Endothelial cell of umbilical vein (primary cell): ENCODE results near the gene CHL1. TPM values are rescaled to one million over a fixed set of nuclear protein-coding genes. Genes with fewer than 3 reads are reported as not detected.

Source experiments
- BruUV-seq: library from RNA; stranded (reverse); fragments of 400-500 nt; replicated peaks from 2 replicates; lab custom pipeline; 2021; lab: Mats Ljungman, UMichigan
- CTCF ChIA-PET: fragments of 300-600, 350-600 bp; sonication (Branson Sonifier 250); formaldehyde crosslinking; loops from one replicate; lab custom pipeline; 2021; ENCODE audit warnings: antibody characterized with exemption, inconsistent platforms; lab: Charles Lee
- POLR2A ChIA-PET: fragments of 300-600, 350-600 bp; sonication (Branson Sonifier 250); formaldehyde crosslinking; loops from one replicate; lab custom pipeline; 2021; ENCODE audit warnings: antibody characterized with exemption, inconsistent platforms; lab: Charles Lee
- DNase-seq: peaks from one replicate; pipeline ENCODE4 v3.0.0-alpha.2; 2011; ENCODE audit warnings: low read depth, low spot score
- FAIRE-seq: peaks from 2 replicates; lab custom pipeline; 2011; peaks lifted over from hg19 to GRCh38; lab: Jason Lieb, UNC
- H2AFZ ChIP-seq: 2 replicates; pipeline ENCODE4 v1.6.0; 2012; ENCODE audit warnings: low read depth, low read length, control low read depth, inconsistent platforms
- H3K27ac ChIP-seq: 2 replicates; pipeline ENCODE4 v1.5.1; 2011; ENCODE audit warnings: low read depth, mild to moderate bottlenecking, control low read depth, low read length, moderate library complexity; ENCODE audit not compliant: insufficient read depth
- H3K27me3 ChIP-seq, 2 experiments: 2 replicates each; pipeline versions ENCODE4 v1.6.0 to v1.6.1; 2011; ENCODE audit warnings: low read length in 2 of 2, mixed read lengths in 1 of 2; ENCODE audit not compliant: control insufficient read depth in 2 of 2, insufficient read depth in 2 of 2
- H3K36me3 ChIP-seq, 2 experiments: 2 replicates in 1 of 2; 3 replicates in 1 of 2; pipeline ENCODE4 v1.5.1; 2011; ENCODE audit warnings: low read length in 2 of 2, mild to moderate bottlenecking in 1 of 2, moderate library complexity in 1 of 2; ENCODE audit not compliant: control insufficient read depth in 2 of 2, insufficient read depth in 2 of 2; ENCODE audit errors: extremely low read depth in 1 of 2
- H3K4me1 ChIP-seq: 3 replicates; pipeline ENCODE4 v1.5.1; 2011; ENCODE audit warnings: mild to moderate bottlenecking, low read length; ENCODE audit not compliant: control insufficient read depth, insufficient read depth; ENCODE audit errors: extremely low read depth
- H3K4me2 ChIP-seq: 2 replicates; pipeline ENCODE4 v1.6.1; 2011; ENCODE audit warnings: low read length, control low read depth, mixed read lengths; ENCODE audit not compliant: insufficient read depth
- H3K4me3 ChIP-seq, 3 experiments: fragments of 200-600 bp in 1 of 3; sonication (generic), shearing (Covaris generic) in 1 of 3; replicated peaks in 1 of 3; 2 replicates each; pipeline ENCODE4 v1.5.1; 2011 to 2016; ENCODE audit warnings: control low read depth in 3 of 3, low read length in 3 of 3, mild to moderate bottlenecking in 2 of 3, inconsistent platforms in 1 of 3, low read depth in 1 of 3, moderate library complexity in 1 of 3; ENCODE audit not compliant: insufficient read depth in 1 of 3
- H3K79me2 ChIP-seq: 2 replicates; pipeline ENCODE4 v1.6.0; 2012; ENCODE audit warnings: low read length, inconsistent platforms; ENCODE audit not compliant: control insufficient read depth, insufficient read depth
- H3K9ac ChIP-seq: replicated peaks from 2 replicates; pipeline ENCODE3; 2011; ENCODE audit warnings: low read length, control low read depth; ENCODE audit not compliant: insufficient read depth; ENCODE audit errors: extremely low read depth
- H3K9me1 ChIP-seq: replicated peaks from 3 replicates; pipeline ENCODE4 v1.6.0; 2011; ENCODE audit warnings: mild to moderate bottlenecking, low read length; ENCODE audit not compliant: control insufficient read depth, insufficient read depth; ENCODE audit errors: extremely low read depth
- H3K9me3 ChIP-seq: replicated peaks from 2 replicates; pipeline ENCODE4 v1.5.1; 2012; ENCODE audit warnings: low read length, inconsistent platforms; ENCODE audit not compliant: control insufficient read depth, insufficient read depth
- H4K20me1 ChIP-seq: replicated peaks from 2 replicates; pipeline ENCODE3; 2011; ENCODE audit warnings: mild to moderate bottlenecking, low read length; ENCODE audit not compliant: control insufficient read depth, insufficient read depth; ENCODE audit errors: extremely low read depth
- EZH2 ChIP-seq: IDR thresholded peaks from 2 replicates; pipeline ENCODE4 v1.6.1; 2012; ENCODE audit warnings: borderline replicate concordance, low read depth, mild to moderate bottlenecking, moderate library complexity, low read length, inconsistent platforms; ENCODE audit not compliant: severe bottlenecking
- FOS ChIP-seq: IDR thresholded peaks from 2 replicates; pipeline ENCODE4 v1.6.1; 2011; ENCODE audit warnings: mild to moderate bottlenecking, low read length, moderate library complexity, borderline replicate concordance; ENCODE audit not compliant: insufficient read depth
- GATA2 ChIP-seq: IDR thresholded peaks from 2 replicates; pipeline ENCODE4 v1.7.0; 2011; ENCODE audit warnings: low read depth, mild to moderate bottlenecking, moderate library complexity, mixed read lengths, low read length; ENCODE audit not compliant: insufficient read length, insufficient read depth
- JUN ChIP-seq: IDR thresholded peaks from 2 replicates; pipeline ENCODE4 v1.6.1; 2011; ENCODE audit warnings: borderline replicate concordance, low read depth; ENCODE audit not compliant: insufficient read length, insufficient read depth
- MYC ChIP-seq: IDR thresholded peaks from one replicate; pipeline ENCODE4 v1.6.1; 2011; ENCODE audit warnings: mild to moderate bottlenecking, low read depth, low read length
- POLR2A ChIP-seq: IDR thresholded peaks from 2 replicates; pipeline ENCODE4 v1.6.1; 2012; ENCODE audit warnings: low read depth, mild to moderate bottlenecking, control low read depth, low read length
- POLR2AphosphoS5 ChIP-seq: IDR thresholded peaks from 2 replicates; pipeline ENCODE4 v1.6.1; 2012; ENCODE audit warnings: low read depth, mild to moderate bottlenecking, control low read depth, low read length, moderate library complexity; ENCODE audit not compliant: insufficient read depth
- dilution Hi-C: fragments of 300-500 bp; cut with MboI; formaldehyde crosslinking; loops from one replicate; pipeline ENCODE4 v1.15.0; 2019; ENCODE audit warnings: low sequenced_read_pairs; ENCODE audit not compliant: extremely low pct_ligation_motif_present
- intact Hi-C: fragments of 100-400 bp; cut with micrococcal nuclease; formaldehyde crosslinking; loops from one replicate; pipeline ENCODE4 v1.10.0; 2022
- polyA plus RNA-seq, 4 experiments: library from polyadenylated mRNA; depleted of rRNA in 3 of 4; stranded (reverse) in 3 of 4; unstranded in 1 of 4; fragments of >200 nt; gene quantifications; 2 replicates each; pipeline versions ENCODE4 v1.2.1 to v1.2.3, GENCODE V29; 2011 to 2012; ENCODE audit warnings: missing spikeins in 1 of 4
- total RNA-seq: library from RNA; stranded (reverse); gene quantifications from 2 replicates; pipeline ENCODE4 v1.2.3, GENCODE V29; 2021
- TF ChIP-seq, protein P1 (sequence below), 2 donors: IDR thresholded peaks; 1 replicate in 1 of 2; 2 replicates in 1 of 2; pipeline ENCODE4 v1.5.1; 2011; ENCODE audit warnings: low read length in 2 of 2, mild to moderate bottlenecking in 2 of 2, moderate library complexity in 2 of 2, control low read depth in 1 of 2, inconsistent platforms in 1 of 2, low read depth in 1 of 2; ENCODE audit not compliant: insufficient read depth in 1 of 2; ENCODE audit errors: extremely low read depth in 1 of 2
- TF ChIP-seq, protein P2 (sequence below): IDR thresholded peaks from 2 replicates; pipeline ENCODE4 v1.6.1; 2011; ENCODE audit not compliant: insufficient read depth, insufficient read length

CHL1 gene
- total and polyA plus RNA-seq, 2 donors (not counting 3 experiments of a cell fraction or from before 2014, with no cell fraction given): not detected

DNA sequence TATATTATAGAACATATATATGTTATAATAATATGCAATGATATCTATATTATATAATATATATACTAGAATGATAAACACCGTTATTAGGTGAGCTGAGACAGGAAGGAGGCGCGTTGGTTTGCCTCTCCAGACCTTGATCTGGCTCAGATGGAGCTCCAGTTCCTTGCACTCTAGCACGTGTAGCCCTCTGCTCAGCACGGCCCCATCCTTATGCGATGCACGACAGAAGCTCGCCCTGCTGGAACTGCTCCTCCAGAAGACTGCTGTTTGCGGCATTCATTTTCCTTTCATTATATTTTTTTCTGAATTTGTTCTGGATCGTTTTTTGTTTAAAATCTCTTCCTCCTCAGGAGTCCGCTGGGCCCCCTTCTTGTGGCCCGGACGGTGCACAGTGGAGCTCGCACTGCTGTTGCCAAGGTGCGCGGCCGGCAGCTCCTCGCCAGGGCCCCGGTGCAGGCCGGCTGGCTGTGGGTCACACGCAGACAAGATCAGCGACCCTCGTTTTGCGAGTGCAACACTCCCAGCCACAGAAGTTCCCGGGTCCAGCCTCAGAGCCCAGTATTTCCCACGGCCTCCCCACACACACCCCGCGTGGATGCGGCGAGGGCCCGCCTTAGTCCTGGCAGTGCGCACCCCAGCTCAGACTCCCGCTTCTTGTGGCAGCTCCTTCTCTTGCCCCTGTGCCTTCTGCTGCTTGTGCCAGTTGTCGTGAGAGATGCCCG, 112.2 kb downstream of the CHL1 start:
- POLR2A ChIA-PET: no interaction called here
- FAIRE-seq: no peak
- Histone ChIP-seq H3K4me3 (no peak overlapping the region), H3K9me1 (no peaks in the 10 kb centered on the region), H3K4me2 (no peak overlapping the region), H3K27me3 (no peaks in the 10 kb centered on the region), H3K9ac (no peak overlapping the region), H3K79me2 (no peaks in the 10 kb centered on the region), H3K9me3 (peaks cover 5% of the 10 kb centered on the region), H3K27ac (no peak overlapping the region), H3K36me3 (no peaks in the 10 kb centered on the region), H4K20me1 (no peaks in the 10 kb centered on the region), H2AFZ (no peak overlapping the region), H3K4me1 (no peaks in the 10 kb centered on the region)
- intact Hi-C loops: no loop called here
- no peak for TF ChIP-seq FOS
- TF ChIP-seq JUN: no peak
- TF ChIP-seq, protein P1, sequence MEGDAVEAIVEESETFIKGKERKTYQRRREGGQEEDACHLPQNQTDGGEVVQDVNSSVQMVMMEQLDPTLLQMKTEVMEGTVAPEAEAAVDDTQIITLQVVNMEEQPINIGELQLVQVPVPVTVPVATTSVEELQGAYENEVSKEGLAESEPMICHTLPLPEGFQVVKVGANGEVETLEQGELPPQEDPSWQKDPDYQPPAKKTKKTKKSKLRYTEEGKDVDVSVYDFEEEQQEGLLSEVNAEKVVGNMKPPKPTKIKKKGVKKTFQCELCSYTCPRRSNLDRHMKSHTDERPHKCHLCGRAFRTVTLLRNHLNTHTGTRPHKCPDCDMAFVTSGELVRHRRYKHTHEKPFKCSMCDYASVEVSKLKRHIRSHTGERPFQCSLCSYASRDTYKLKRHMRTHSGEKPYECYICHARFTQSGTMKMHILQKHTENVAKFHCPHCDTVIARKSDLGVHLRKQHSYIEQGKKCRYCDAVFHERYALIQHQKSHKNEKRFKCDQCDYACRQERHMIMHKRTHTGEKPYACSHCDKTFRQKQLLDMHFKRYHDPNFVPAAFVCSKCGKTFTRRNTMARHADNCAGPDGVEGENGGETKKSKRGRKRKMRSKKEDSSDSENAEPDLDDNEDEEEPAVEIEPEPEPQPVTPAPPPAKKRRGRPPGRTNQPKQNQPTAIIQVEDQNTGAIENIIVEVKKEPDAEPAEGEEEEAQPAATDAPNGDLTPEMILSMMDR (IDR thresholded peaks at IDR 0.05; ENCODE audit: extremely low read depth in 1 of 2, insufficient read depth in 1 of 2, low read depth in 1 of 2, low read length in 2 of 2): no peak
- CTCF ChIA-PET: no interaction called here
- no peak for DNase-seq
- BruUV-seq: no TSS peak
- dilution Hi-C loops: no loop called here

DNA sequence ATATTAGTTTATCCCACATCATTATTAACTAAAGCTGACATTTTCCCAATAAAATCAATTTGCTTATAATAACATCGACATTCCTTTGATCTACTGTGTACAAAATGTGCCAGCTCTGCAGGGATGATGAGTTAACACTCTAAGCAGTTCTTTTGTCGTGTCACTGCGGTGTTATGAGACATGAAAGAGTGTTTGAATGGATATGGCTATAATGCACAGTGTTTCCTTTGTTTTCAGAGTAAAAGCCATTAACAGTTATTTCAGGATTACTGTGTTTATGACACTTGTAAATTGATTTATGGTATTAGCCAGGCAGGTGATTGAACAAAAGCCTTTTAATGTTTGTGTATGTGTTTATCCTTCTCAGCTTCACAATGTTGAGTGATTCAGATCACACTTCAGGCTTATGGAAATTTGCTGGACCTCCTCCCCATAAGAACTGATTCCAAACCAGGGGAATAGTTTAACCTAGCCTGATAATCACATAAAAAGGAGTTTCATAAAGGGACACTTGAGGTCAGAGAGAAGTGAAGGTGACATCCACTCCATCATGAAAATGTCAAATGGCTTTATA, 115.7 kb downstream of the CHL1 start:
- H3K9me3 ChIP-seq: peaks cover 5% of the 10 kb centered on the region
- H3K9me1 ChIP-seq: no peaks in the 10 kb centered on the region
- FAIRE-seq: no peak
- H3K4me3 ChIP-seq: no peak overlapping the region
- ChIA-PET CTCF (no interaction called here), POLR2A (no interaction called here)
- no peaks in the 10 kb centered on the region for H3K27me3 ChIP-seq
- DNase-seq: no peak
- H3K36me3 ChIP-seq: no peaks in the 10 kb centered on the region
- H3K9ac ChIP-seq: no peak overlapping the region
- H3K27ac ChIP-seq: no peak overlapping the region
- H3K79me2 ChIP-seq: no peaks in the 10 kb centered on the region
- H4K20me1 ChIP-seq: no peaks in the 10 kb centered on the region
- no peak overlapping the region for H3K4me2 ChIP-seq
- no peak overlapping the region for H2AFZ ChIP-seq
- BruUV-seq: no TSS peak
- intact Hi-C loops (no loop called here), dilution Hi-C loops (no loop called here)
- TF ChIP-seq POLR2AphosphoS5 (no peak), EZH2 (no peak), JUN (no peak), POLR2A (no peak), MYC (no peak), GATA2 (no peak)
- TF ChIP-seq, protein P2, sequence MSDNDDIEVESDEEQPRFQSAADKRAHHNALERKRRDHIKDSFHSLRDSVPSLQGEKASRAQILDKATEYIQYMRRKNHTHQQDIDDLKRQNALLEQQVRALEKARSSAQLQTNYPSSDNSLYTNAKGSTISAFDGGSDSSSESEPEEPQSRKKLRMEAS: no peak
- no peaks in the 10 kb centered on the region for H3K4me1 ChIP-seq
